GM21619 (cell line): ENCODE data around the gene ZNF432.
A peak's percentile ranks its signal among the peaks of the same experiment; 100 is the strongest.

Experiments used
- ATAC-seq: cut with Tn5 transposase; IDR thresholded peaks from one replicate; pipeline ENCODE4 v1.9.1; 2021; ENCODE audit not compliant: unreplicated experiment

Gene ZNF432

GRCh38 chr19:52010674-52011073 is 38.0 kb downstream of the ZNF432 start:
- ATAC-seq = no peak

- ATAC-seq = peak; percentile 84
These were observed 40.7 kb downstream of the ZNF432 start, which contains the start of gene ZNF615 for GRCh38 chr19:52007806-52008557. TSS of gene ZNF615 (minus strand) at chr19:52008211. CDS start at chr19:52003711, 4,500 bp downstream.

DNA sequence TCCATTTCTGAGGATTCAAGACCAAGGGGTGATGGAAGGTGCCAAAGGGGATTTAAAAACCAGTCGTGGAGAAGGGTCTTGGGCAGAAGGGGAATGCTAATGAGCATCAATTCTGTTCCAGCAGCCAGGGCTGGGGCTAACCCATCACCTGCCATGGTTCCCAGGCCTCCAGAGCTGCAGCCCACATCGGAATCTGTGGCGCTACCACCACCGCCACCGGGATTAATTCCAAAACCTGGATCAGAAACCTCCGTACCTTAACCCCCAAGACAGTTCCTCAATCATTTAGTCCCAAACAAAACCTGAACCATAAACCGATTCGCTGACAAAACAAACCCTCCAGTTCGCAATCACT is 41.2 kb downstream of the ZNF432 start:
- ATAC-seq = peak; percentile 20

DNA sequence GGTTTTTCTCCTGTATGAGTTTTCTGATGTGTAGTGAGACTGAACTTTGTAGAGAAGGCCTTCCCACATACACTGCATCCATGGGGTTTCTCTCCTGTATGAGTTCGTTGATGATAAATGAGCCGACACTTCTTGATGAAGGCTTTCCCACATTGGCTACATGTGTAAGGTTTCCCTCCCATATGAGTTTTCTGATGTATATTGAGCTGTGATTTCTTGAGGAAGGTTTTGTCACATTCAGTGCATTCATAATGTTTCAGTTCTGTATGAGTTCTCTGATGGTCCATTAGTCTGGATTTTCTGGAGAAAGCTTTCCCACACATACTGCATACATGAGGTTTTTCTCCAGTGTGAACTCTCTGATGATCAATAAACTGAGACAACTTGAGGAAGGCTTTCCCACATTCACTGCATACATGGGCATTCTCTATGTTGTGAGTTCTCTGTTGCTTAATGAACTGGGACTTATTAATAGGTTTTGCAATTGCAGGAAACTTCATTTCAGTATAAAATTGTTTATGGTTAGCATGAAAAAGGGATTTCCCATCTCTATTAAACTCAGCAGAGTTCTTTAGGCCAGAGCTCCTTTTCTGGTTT is 54.5 kb downstream of the ZNF432 start:
- ATAC-seq = no peak

GRCh38 chr19:51993422-51993821 is 55.2 kb downstream of the ZNF432 start:
- no peak for ATAC-seq

DNA sequence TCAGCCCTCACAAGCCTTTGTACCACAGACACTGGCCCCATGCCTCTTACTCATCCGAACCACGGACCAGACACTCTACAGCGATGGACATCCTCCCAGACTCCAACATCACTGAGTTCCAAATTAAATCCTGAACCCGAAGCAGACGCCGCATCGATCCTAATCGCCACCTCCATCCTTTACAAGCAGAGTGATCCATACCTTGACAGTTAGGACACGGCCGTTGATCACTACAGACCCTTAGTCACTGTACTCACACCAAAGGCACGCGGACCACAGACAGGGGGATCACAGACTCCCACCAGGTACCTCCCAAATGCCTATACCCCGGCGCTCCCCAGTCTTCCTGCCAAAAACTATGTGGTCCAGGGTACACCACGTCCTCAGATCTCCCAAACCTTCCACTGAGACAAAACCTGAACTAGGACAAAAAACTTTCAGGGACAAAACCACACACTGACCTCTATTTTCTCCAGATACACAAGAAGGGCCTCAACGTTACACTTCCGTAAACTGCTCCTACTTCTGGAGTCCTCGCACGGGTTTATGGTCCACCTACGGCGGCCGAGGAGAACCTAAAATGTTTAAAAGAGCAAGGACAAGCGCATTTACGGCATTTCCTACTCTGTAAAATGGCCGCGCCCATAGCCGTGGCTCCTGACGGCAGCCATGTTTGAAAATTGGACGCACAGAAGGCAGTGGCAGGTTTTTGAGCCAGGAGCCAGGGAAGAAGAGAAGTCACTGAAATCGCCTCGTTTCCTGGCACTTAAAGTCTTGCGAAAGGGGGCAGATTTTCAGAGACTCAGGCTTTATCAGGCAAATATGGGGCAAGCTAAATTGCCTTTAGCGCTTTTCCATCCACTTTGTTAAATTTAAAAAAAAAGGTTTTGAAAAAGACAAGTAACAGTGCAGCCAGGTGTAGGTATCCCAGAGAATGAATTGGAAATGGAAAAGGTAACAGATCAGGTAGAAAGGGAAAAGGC is 62.0 kb downstream of the ZNF432 start, which contains the start of gene ZNF350:
Gene ZNF350 (minus strand): TSS at position 532 of the 983 bp plus-strand sequence. CDS start 12,480 bp downstream, outside the sequence.
- peak; percentile 84 for ATAC-seq

- ATAC-seq = no peak
These were observed 65.3 kb downstream of the ZNF432 start for GRCh38 chr19:51983361-51983760.
